C4-2B (cell line): ENCODE measurements around the gene CFAP298.

Experiments used
- CTCF ChIP-seq: fragments of 450-650 bp; conservative IDR thresholded peaks from 2 replicates; pipeline ENCODE4 v1.5.1; 2017; ENCODE audit warnings: mild to moderate bottlenecking
- ZFX ChIP-seq: fragments of 450-650 bp; IDR thresholded peaks from 2 replicates; pipeline ENCODE4 v1.6.1; 2017

- TF ChIP-seq CTCF (no peak), ZFX (no peak)
Observed at GRCh38 chr21:32611471-32611997, 643 bp downstream of the CFAP298 start.
